Activated CD4-positive, alpha-beta T cell treated with anti-CD3 and anti-CD28 coated beads, Interleukin-2, amount 50 U/mL, for 1 hour (primary cell): Measurements from ENCODE around the gene TNFRSF4.

Experiments
- DNase-seq: peaks from one replicate; pipeline ENCODE4 v3.0.0-alpha.2; 2020

Gene TNFRSF4

DNA sequence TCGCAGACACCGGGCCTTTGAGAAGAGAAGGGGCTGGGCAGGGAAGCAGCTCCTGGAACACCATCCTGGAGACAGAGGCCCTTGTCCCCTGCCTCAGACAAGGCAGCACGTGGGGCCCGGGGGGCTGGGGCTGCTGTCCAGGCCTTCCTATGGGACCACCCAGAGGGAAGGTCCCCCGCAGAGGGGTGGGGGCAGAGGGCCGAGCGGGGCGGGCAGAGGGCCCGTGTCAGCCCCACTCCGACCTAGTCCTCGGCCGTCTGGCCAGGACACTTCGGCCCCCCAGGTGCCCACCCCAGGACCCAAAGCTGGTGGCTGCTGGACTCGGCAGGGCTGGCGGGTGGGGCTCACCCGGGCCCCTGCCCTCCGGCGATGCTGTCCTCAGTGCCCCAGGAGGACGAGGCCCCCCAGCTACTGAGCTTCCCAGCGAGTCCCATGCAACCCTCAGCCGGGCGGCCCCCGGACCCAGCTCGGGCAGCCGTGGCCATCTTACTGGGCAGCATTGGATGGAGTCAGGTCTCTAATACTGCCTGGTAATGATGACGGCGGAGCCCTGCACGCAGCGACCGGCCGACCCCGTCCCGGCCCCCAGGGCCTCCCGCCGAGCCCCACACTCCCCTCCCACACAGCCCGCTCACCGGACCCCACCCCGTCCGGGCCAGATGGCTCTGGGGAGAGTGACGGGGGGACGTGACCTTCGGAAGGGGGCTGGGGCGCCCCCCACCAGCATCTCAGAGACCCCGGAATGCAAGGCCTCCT, 47.1 kb downstream of the TNFRSF4 start:
- DNase-seq, result no peak

- no peak for DNase-seq
These were observed 48.0 kb downstream of the TNFRSF4 start for GRCh38 chr1:1165900-1166421.

DNA sequence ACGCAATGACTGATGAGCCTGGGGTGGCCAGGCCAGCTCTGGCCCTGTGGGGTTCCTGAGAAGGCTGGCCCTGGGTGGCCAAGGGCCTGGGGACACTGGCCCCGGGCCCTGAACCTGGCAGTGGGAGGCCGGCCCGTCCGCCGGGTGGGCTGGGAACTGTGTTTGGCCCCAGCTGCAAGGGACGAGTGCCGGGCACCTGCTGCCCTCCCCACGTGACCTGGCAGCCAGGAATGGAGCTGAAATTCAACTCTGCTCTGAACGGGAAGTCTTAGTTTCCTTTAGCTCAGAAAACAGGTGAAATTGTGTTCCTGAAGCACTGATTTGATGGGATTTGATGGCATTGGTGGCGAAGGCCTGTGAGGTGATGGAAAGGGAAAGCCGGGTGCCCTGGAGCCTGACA, 48.5 kb downstream of the TNFRSF4 start:
- DNase-seq, result no peak

GRCh38 chr1:1164701-1165451, 49.1 kb downstream of the TNFRSF4 start:
- DNase-seq, result no peak

GRCh38 chr1:1164361-1164700, 49.6 kb downstream of the TNFRSF4 start:
- no peak for DNase-seq

- no peak for DNase-seq
These were observed 50.3 kb downstream of the TNFRSF4 start for GRCh38 chr1:1163538-1164070.

DNA sequence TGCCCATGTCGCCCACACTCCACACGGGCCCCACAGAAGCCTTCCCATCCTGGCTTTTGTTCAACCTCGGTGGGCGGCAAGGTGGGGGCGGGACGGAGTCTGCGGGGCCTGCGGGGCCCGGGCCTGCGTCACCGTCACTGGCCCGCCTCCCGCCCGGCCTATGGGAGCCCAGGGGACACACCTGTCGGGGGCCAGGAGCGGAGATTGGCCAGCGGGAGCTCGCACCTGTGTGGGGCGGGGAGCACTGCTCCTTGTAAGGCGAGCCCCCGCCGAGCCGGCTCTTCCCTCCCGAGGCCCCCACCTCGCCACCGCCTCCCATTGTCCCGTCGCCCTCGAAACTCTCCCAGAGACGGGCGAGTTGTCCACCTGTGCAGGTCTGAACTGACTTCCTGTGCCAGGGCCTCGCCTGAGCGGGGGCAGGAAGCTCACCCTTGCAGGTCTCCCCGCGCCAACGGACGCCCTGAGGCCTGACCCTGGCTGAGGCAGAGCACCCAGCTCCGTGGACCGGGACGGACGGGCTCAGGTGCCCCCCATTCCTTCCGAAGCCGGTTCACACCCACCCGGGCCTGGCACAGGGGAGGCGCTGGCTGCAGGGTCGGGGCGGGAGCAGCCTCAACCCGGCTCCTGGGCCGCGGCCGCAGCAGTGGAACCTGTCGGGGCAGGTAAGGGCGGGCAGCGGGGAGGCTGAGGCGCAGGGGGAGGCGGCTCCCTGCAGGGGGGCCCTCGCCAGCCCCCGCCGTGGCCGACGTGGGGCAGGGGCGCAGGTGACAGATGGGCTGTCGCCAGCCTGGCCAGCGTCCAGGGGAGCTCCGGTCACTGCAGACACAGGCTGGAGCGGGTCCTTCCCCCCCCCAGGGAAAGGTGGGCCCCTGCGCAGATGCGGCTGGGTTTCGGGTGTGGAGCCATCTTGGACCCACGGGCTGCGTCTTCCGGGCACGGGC, 51.1 kb downstream of the TNFRSF4 start:
- DNase-seq, result no peak

- no peak for DNase-seq
These were observed 52.3 kb downstream of the TNFRSF4 start for GRCh38 chr1:1161683-1162079.
